NCI-H446 (cell line): Measurements from ENCODE around the gene KLF7.

Experiments
- DNase-seq, 2 experiments: peaks; one replicate each; lab custom pipeline; 2025; lab: John Stamatoyannopoulos, UW

KLF7 gene

GRCh38 chr2:207166349-207167098 lies 776 bp upstream of the KLF7 start:
- DNase-seq: peak; percentile 73 to 79

DNA sequence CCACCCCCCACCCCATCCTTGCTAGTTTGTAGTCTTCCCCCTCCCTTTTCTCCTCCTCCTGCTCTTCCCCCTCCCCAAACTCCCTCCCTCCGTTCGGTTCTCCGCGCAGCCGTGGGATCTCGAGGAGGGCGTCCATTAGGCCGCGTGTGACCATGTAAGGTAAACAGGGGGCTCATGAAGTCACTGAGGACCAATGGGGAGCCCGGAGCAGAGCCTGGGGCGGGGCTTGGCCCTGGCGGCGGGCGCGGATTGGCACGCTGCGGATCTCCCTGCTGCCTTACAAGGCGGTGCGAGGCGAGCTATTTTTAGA lies 246 bp upstream of the KLF7 start:
- DNase-seq: peak; percentile 97 to 99

DNA sequence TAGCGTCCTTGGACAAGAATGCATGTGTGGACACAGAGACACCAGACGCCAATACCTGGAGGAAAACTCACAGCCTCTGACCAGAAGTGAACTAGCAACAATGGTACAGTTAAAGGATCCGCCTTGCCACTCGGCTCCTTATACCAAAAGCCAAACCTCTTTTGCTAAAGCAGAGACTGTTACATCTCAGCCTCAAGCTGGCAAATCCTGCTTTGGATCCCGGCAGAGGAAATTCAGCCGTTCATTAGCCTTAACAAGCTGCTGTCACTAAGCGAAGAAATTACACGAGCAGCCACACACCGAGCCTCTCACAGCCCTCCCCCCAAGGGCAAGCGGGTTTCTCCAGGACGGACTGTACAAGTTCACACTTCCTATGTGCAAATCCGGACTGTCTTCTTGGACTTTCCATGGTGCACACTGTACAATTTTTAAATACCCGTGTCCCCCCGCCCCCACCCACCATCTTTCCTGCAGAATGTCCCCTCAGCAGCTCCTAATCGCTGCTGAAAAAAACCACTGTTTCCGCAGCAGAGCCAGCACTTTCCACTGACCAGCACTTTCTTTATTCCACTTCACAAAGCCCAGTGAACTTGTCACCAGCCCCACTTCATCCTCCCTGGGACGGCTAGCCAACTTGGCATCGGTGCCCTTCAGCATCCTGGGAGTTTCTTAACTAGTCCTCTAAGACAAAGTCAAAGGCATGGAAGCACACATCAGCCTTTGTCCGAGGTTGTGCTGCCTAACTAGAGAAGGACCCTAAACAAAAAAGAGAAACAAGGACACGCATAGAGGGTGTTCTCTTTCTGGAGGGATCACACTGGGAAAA lies 1.5 kb downstream of the KLF7 start:
- DNase-seq: peak; percentile 58 to 79

- DNase-seq: no peak
Observed at GRCh38 chr2:207163756-207164005, 2.1 kb downstream of the KLF7 start.

DNA sequence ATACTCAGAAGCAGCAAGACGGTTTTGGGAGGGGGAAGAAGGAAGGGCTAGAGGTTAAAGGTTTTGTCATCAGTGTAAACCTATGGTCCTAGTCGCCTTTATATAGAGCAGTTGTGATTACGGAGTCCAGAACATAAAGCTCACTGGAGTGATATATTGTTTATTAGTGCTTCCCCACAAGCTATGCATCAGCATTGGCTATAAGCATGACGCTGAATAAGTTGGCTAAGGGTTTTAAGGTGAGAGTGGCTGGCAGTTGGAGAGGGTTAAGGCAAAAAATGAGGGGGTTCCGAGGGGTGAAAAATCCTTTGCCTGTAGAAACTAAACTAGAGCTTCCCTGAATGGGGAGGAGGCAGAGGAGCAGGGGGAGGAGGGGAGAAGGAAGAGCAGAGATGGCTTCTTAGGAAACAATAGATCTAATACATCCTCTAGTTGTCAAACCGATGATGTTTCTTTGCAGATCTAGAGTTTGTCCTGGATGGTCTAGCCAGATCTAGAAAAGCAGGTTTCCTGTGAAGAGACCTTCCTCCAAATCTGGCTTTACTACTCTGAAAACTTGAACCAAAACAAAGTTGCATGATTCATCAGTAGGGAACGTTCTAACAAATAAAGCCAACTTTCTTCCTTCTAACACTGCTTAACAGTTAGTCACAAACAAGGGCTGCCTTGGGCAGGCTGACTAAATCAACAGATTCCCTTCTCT lies 2.5 kb downstream of the KLF7 start:
- peak in 1 of 2 experiments; percentile 34 for DNase-seq

- DNase-seq: no peak
Observed at GRCh38 chr2:207162316-207162715, 3.4 kb downstream of the KLF7 start.

DNA sequence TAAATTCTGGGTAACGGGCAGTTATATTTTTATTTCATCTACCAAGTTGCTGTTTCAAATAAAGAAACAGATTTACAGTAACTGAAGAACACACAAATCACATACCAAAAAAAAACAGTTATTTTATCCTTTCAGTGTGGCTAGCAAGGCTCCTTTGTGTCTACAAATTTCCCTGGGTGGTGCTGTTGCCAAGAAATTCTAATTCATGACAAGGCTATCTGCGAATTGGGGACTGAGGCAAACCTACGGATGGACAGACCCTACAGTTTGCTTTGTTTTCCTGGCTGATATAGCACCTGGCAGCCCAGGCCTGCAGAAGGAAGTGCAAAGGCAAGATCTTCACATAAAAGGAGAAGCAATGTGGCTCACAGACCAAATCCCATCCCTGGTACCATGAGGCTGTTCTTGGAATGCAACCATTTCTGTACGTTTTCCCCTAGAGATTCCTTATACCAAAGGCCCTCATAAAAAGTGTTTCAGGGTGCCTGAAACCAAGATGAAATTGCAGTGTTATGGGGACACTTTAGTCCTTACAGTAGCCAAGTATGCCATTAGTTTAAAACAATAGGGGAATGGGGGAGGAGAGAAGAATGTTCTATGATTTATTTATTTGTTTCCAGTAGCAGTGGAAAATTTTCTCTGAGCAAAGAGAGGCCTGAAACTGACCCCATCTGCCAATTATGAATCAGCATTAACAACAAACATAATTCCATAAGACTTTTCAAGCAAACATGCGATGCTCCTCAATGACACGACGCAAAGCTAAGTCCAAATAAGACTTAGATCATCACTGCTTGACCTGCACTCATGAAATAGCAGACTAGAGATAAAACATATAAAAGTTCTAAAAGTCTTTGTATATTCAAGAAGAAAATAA lies 4.3 kb downstream of the KLF7 start:
- peak in 1 of 2 experiments; percentile 30 for DNase-seq

DNA sequence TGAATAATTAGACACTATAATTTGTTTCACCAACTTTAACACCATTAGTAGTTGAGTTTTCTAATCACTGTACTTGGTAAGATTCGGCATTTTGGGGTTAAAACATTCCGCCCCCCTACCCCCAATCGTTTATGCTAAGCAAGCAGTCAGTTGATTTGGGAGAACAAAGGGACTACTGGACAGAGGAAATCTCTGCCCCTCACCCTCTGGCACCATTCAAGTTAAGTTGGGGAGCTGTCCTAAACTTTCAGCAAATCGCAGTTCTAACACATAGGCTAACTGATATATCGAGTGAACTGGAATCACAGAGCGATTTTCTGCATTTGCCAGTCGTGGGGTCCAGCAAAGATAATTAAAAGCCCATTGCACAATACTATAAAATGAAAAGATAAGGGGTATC lies 5.6 kb downstream of the KLF7 start:
- DNase-seq: no peak

- no peak for DNase-seq
Observed at GRCh38 chr2:207159002-207159401, 6.7 kb downstream of the KLF7 start.

DNA sequence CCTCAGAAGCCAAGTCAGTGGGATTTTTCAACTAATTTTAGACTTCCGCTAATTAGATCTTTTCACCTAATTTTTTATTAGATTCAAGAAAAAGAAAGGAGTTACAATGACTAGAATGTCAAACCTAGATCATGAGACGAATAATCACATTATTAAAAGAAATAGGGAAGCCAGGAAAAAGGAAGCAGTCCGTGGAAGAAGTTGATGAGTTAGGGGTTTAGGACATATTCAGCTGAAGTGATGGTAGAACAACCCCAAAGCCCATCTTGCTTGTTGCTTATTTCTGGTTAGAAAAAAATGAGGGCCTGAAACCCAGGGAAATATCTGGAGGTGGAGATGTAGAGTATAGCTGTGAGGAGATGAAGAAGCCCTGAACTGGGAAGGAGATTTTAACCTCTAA lies 8.0 kb downstream of the KLF7 start:
- no peak for DNase-seq

GRCh38 chr2:207157162-207157481 lies 8.6 kb downstream of the KLF7 start:
- DNase-seq: no peak

- no peak for DNase-seq
Observed at GRCh38 chr2:207156451-207157161, 9.1 kb downstream of the KLF7 start.

GRCh38 chr2:207155516-207156444 lies 10.0 kb downstream of the KLF7 start:
- no peak for DNase-seq

DNA sequence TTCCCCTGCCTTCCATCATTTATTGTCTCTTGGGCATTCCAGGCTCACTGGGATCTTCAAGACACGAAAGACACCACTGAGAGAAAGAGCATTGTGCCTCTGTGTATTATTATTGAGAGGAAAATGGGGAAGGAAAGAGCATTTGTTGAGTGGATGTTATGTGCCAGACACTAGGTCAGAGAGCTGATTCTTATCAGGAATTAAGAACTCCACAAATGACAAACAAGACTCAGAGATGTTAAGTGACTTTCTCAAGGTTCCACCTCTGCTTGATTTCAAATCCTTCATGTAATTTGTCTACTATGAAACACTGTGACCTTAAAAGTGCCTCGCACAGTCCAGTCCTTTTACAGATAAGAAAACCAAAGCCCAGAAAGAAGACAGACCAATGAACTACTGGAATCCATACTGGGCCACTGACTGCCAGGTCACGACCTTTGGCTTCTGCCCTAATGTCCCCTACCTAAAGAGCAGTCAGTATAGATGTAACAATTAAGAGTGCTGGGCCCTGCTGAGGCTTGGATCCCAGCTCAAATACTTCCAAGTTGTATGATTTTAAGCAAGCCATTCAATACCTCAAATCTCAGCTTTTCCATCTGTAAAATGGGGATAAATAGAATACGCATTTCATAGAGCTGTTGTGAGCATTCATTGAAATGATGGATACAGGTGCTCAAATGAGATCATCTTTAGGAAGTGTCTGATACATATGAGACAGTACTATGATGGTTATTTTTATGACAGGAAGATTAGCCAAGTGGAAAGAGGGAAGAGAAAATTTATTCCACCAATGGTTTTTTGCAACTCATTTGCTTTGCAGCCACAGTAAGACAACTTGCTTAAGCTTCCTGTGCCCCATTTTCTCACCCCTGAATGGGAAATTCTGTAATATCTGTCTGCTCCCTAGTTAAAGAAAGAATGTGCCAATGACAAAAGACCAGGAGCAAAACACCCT lies 10.9 kb downstream of the KLF7 start:
- DNase-seq: no peak

GRCh38 chr2:207153266-207153975 lies 12.3 kb downstream of the KLF7 start:
- DNase-seq: no peak

DNA sequence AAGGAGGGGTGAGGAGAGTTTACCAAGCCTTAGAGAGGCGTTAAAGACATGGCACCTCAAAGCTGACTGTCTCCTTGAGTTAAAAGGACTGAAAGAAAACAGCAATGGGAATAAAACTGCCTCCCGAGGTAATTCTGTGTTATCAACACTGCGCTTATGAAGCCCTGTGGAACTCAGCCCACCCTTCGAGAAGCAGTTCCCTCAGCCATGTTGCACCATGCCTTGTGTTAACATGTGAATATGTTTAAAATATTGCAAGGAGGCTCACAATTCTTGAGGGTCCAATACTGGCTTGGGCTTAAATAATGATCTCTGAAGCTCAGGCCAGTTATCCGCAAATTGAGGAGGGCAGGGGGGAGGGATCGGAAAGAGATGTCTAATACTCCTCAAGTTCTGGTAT lies 14.7 kb downstream of the KLF7 start:
- no peak for DNase-seq

GRCh38 chr2:207150284-207150683 lies 15.5 kb downstream of the KLF7 start:
- DNase-seq: no peak

GRCh38 chr2:207149249-207150213 lies 16.2 kb downstream of the KLF7 start:
- DNase-seq: no peak
